Fibroblast of lung (primary cell): ENCODE data around the gene TET1. TPM values are rescaled to one million over a fixed set of nuclear protein-coding genes. Genes with fewer than 3 reads are reported as not detected.

ENCODE experiments used
- DNase-seq, 2 donors: peaks; one replicate each; pipeline versions ENCODE4 v3.0.0 to v3.0.0-alpha.2; 2010; ENCODE audit warnings: low read depth in 2 of 2
- H2AFZ ChIP-seq: 2 replicates; pipeline ENCODE4 v1.5.1; 2012; ENCODE audit warnings: low read length, control low read depth, inconsistent platforms
- H3K27ac ChIP-seq: 2 replicates; pipeline ENCODE4 v1.5.1; 2011; ENCODE audit warnings: low read length, control low read depth; ENCODE audit not compliant: insufficient read depth
- H3K27me3 ChIP-seq: 2 replicates; pipeline ENCODE4 v1.5.1; 2011; ENCODE audit warnings: mild to moderate bottlenecking, low read length; ENCODE audit not compliant: control insufficient read depth, insufficient read depth
- H3K36me3 ChIP-seq: 2 replicates; pipeline ENCODE4 v1.5.1; 2011; ENCODE audit warnings: low read length; ENCODE audit not compliant: control insufficient read depth, insufficient read depth
- H3K4me1 ChIP-seq: 2 replicates; pipeline ENCODE4 v1.5.1; 2011; ENCODE audit warnings: low read length; ENCODE audit not compliant: control insufficient read depth, insufficient read depth; ENCODE audit errors: extremely low read depth
- H3K4me2 ChIP-seq: 2 replicates; pipeline ENCODE4 v1.5.1; 2011; ENCODE audit warnings: low read length, control low read depth; ENCODE audit not compliant: insufficient read depth; ENCODE audit errors: extremely low read depth
- H3K4me3 ChIP-seq, 4 experiments: fragments of 200-600 bp in 1 of 4; sonication (generic) in 1 of 4; replicated peaks in 1 of 4; 2 replicates each; pipeline ENCODE4 v1.5.1; 2011 to 2016; ENCODE audit warnings: low read length in 4 of 4, low read depth in 3 of 4, mild to moderate bottlenecking in 3 of 4, control low read depth in 2 of 4, inconsistent platforms in 1 of 4, mixed read lengths in 1 of 4; ENCODE audit not compliant: insufficient read depth in 1 of 4; ENCODE audit errors: control extremely low read depth in 1 of 4
- H3K79me2 ChIP-seq: 2 replicates; pipeline ENCODE4 v1.5.1; 2012; ENCODE audit warnings: mild to moderate bottlenecking, low read length, inconsistent platforms; ENCODE audit not compliant: control insufficient read depth, insufficient read depth
- H3K9ac ChIP-seq: 2 replicates; pipeline ENCODE4 v1.5.1; 2011; ENCODE audit warnings: mild to moderate bottlenecking, low read length, control low read depth; ENCODE audit not compliant: insufficient read depth
- H3K9me3 ChIP-seq: 2 replicates; pipeline ENCODE4 v1.5.1; 2012; ENCODE audit warnings: low read depth, low read length; ENCODE audit not compliant: control insufficient read depth, insufficient read depth
- H4K20me1 ChIP-seq: 2 replicates; pipeline ENCODE4 v1.5.1; 2011; ENCODE audit warnings: low read length; ENCODE audit not compliant: control insufficient read depth, insufficient read depth; ENCODE audit errors: extremely low read depth
- CTCF ChIP-seq, 2 donors: IDR thresholded peaks in 1 of 2; conservative IDR thresholded peaks in 1 of 2; 1 replicate in 1 of 2; 2 replicates in 1 of 2; pipeline ENCODE4 v1.5.1; 2011 to 2012; ENCODE audit warnings: low read length in 2 of 2, control low read depth in 1 of 2, inconsistent platforms in 1 of 2, low read depth in 1 of 2, mild to moderate bottlenecking in 1 of 2
- EZH2 ChIP-seq: IDR thresholded peaks from 2 replicates; pipeline ENCODE4 v1.5.1; 2012; ENCODE audit warnings: low read length, control low read depth, mild to moderate bottlenecking; ENCODE audit errors: missing control alignments
- polyA plus RNA-seq, 2 donors: library from polyadenylated mRNA; depleted of rRNA in 1 of 2; stranded (reverse) in 1 of 2; unstranded in 1 of 2; fragments of >200 nt; gene quantifications; 2 replicates each; pipeline ENCODE4 v1.2.1, GENCODE V29; 2011 to 2012; ENCODE audit warnings: missing spikeins in 1 of 2
- total RNA-seq: library from RNA; depleted of rRNA; stranded (reverse); fragments of >200 nt; gene quantifications from 2 replicates; pipeline ENCODE4 v1.2.1, GENCODE V29; 2014

TET1 gene
- total and polyA plus RNA-seq, 2 donors (not counting 1 experiment from before 2014, with no cell fraction given), result 3.3 to 4.7 TPM

- no peaks in the 10 kb centered on the region for H3K9me3 ChIP-seq
- no peak overlapping the region for H3K4me3 ChIP-seq
- peak overlapping the region; percentile 69 for H3K4me2 ChIP-seq
- H3K36me3 ChIP-seq, result peaks cover 1% of the 10 kb centered on the region
- no peaks in the 10 kb centered on the region for H3K27me3 ChIP-seq
- peak; percentile 86 to 94 for DNase-seq
- TF ChIP-seq CTCF (conservative IDR thresholded peaks at IDR 0.05 in 1 of 2, IDR thresholded peaks at IDR 0.05 in 1 of 2; ENCODE audit: low read depth in 1 of 2, low read length in 2 of 2) (no peak), EZH2 (no peak)
- H3K9ac ChIP-seq, result no peak overlapping the region
- H3K4me1 ChIP-seq, result peaks cover 9% of the 10 kb centered on the region
- H2AFZ ChIP-seq, result no peak overlapping the region
- H4K20me1 ChIP-seq, result no peaks in the 10 kb centered on the region
- peaks cover 5% of the 10 kb centered on the region for H3K79me2 ChIP-seq
- H3K27ac ChIP-seq, result peak overlapping the region; percentile 53
Observed at GRCh38 chr10:68647672-68648341, 87.7 kb downstream of the TET1 start.

GRCh38 chr10:68655620-68656126 is 95.5 kb downstream of the TET1 start:
- Histone ChIP-seq H3K79me2 (no peaks in the 10 kb centered on the region), H3K4me2 (no peak overlapping the region), H3K9me3 (no peaks in the 10 kb centered on the region), H3K27ac (no peak overlapping the region), H2AFZ (no peak overlapping the region), H4K20me1 (no peaks in the 10 kb centered on the region), H3K4me3 (no peak overlapping the region), H3K27me3 (no peaks in the 10 kb centered on the region), H3K36me3 (no peaks in the 10 kb centered on the region), H3K9ac (no peak overlapping the region), H3K4me1 (no peaks in the 10 kb centered on the region)
- no peak for DNase-seq
- TF ChIP-seq EZH2, result no peak
- TF ChIP-seq CTCF (conservative IDR thresholded peaks at IDR 0.05 in 1 of 2, IDR thresholded peaks at IDR 0.05 in 1 of 2; ENCODE audit: low read depth in 1 of 2, low read length in 2 of 2), result no peak

GRCh38 chr10:68665841-68666240 is 105.7 kb downstream of the TET1 start:
- Histone ChIP-seq H3K79me2 (no peaks in the 10 kb centered on the region), H4K20me1 (no peaks in the 10 kb centered on the region), H3K27me3 (no peaks in the 10 kb centered on the region), H3K9ac (no peak overlapping the region), H3K4me3 (no peak overlapping the region), H3K36me3 (no peaks in the 10 kb centered on the region), H3K4me1 (peaks cover 10% of the 10 kb centered on the region), H3K4me2 (no peak overlapping the region), H3K27ac (peak overlapping the region; percentile 68), H3K9me3 (no peaks in the 10 kb centered on the region), H2AFZ (no peak overlapping the region)
- DNase-seq, result peak; percentile 74 to 76
- TF ChIP-seq EZH2, result no peak
- TF ChIP-seq CTCF (conservative IDR thresholded peaks at IDR 0.05 in 1 of 2, IDR thresholded peaks at IDR 0.05 in 1 of 2; ENCODE audit: low read depth in 1 of 2, low read length in 2 of 2), result no peak
